ENCODE results near the gene AQP12A.
"Not testable (repeated sequence)": the region's sequence is repeated elsewhere in the genome, so short reads cannot be mapped to it uniquely, and the experiment has no call there.

The AQP12A gene

DNA sequence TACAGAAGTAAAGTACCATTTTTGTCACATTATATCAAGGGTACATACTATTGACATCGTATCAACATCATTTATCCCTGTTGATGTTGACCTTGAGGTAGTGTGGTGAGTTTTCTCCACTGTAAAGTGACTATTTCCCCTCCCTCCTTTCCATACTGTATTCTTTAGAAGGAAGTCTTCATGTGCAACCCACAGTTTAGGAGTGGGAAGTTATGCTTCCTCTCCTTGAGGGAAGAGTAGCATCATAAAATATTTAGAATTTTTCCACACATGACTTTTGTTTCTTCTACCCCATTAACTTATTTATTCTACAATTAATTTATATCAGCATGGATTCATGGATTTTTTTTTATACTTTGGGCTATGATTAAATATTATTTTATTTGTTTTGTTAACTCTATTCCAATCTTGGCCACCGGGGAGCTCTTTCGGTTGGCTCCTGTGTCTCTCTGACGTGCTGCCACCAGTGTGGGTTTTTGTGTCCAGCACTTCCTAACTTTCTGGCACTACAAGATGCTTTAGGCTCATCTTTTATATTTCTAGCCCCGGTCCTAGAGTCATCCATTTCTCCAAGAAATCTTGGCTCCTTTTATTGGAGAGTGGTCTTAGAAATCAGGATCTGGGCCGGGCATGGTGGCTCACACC, 28.0 kb upstream of the AQP12A start:
- DNase-seq, result no peak

DNA sequence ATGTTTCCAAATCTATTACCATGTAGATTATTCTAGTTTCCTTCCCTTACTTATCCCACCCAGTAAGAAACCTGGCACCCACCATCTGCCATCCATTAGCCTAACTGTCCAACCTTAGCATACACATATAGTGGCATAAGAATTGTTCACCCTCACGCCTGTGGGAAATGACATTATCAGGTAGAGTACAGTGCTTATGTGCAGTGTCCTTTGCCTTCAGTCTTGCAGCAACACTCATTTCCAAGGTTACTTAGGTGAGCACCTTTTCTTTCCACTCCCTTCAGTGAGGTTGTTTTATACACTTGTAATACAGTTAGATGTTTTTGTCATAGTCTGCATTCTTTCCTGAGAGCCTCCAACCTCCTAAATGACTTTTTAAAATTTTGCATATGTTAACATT, 27.0 kb upstream of the AQP12A start:
- no peak for DNase-seq

DNA sequence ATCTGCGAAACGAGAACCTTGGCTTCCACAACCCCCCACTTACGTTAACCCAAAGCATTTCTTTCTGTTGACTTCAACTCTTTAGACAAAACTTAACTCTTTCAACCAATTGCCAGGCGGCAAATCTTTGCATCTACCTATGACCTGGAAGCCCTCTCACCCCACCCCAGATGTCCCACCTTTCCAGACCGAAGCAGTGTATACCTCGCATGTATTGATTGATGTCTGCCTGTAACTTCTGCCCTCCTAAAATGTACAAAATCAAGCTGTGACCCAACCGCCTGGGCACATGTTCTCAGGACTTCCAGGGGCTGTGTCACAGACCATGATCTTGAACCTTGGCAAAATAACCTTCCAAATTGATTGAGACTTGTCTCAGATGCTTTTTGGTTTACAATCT, 21.3 kb upstream of the AQP12A start:
- no peak for DNase-seq

DNA sequence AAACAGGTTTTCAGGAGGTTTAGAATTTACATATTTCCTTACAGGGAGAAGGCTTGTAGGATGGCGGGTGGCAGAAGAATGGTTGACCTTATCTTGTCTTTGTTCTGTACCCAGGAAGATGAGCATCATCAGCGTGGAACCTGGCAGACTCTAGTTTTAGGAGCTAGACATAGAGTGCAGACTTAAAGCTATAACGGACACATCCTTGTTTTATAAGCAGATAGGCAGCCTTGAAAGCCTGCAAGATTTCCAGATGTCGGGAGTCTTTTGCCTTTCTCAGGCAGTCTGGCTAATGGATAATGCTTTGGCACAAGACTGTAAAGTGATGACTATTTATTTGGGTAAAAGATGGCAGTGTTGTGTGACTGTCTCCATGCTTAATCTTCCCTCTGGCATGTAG, 20.7 kb upstream of the AQP12A start:
- DNase-seq, result no peak

DNA sequence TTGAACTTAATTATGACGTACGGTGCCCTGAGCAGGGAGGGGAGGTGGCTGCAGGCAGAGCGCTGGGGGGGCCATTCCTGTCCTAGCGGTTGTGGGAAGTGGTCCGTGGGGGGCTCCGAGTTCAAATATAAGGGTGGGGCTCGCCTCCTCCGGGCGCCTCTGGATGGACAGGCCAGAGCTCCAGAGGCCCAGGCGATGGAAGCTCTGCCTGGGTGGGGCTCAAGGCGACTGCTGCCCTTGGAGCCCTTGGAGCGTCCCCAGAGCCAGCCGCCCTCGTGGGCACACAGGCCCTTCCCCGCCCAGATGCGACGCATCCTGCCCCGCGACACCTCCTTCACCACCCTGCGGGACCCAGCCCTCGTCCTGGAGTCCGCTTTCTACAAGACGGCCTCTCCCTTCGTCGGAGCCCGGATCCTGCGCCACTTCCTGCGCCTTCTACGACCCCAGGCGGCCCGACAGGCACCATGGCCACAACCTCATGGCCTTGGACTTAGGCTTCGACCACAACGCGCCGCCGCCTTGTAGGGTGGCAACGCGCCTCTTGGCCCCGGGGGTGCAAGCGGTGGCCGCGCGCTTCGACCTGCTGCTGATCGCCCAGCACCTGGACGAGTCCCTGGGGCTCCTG, 19.5 kb upstream of the AQP12A start:
- DNase-seq, result no peak

DNA sequence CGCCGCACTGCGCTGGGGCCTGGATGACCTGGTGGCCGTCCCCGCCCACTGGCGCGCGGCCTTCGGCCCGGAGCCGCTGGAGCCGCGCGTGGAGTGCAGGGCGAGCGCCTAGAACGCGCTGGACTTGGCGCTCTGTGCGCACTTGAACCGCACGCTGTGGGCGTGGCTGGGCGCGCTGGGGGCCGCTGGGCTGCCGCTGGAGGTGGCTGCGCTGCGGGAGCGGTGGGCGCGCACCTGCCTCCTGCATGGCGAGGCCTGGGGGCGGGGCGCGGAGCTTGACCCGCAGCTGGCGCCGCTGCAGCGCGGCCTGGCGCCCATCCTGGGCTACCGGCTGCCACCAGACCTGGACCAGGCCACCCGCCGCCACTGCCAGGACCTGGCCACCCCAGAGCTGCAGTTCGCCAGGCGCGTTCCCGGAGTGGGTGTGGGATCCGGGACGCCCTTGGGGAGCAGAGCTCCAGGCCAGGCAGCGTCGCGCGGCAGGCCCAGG, 18.9 kb upstream of the AQP12A start:
- no peak for DNase-seq

DNA sequence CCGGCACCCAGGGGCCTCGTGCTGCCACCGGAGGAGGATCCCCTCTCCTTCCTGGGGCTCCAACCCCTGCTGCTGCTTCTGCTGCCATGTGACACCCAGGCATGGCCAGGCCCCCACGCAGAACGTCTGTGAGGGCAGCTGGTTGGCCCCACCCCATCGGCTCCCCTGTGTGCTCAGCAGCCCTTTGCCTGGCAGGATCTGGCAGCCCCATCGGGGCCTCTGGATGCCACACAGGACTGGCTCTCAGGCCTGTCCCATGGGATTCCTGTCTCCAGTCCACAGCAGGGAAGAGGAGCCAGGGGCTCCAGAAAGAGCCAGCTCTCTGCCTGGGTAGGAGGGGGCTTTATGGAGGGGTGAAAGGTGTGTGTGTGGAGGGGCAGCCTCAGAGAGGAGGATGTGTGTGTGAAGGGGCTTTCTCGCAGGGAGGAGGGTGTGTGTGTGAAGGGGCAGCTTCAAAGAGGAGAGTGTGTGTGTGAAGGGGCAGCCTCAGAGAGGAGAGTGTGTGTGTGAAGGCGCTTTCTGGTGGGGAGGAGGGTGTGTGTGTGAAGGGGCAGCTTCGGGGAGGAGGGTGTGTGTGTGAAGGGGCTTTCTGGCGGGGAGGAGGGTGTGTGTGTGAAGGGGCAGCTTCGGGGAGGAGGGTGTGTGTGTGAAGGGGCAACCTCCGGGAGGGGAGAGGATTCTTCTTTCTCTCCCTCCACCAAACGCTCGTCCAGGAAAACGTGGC, 17.0 kb upstream of the AQP12A start:
- not testable (repeated sequence) for DNase-seq

DNA sequence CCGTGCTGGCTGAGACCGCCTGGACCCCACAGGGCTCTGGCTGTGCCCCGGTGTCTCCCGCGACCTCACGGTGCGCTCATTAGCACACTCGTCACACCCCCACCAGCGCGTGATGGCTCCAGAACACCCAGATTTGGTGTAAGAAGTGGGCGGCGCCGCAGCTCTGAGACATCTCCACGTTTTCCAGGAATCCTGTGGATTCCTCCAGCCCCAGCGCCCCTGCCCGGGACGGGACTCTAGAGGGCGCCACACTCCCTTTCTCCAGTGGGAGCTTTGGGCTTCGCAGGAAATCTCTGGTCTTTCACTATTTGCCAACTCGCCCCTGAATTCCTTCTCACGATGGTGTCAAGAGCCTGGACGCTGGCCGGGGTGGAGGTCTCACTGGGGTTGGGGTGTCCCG, 16.3 kb upstream of the AQP12A start:
- DNase-seq, result not testable (repeated sequence)

DNA sequence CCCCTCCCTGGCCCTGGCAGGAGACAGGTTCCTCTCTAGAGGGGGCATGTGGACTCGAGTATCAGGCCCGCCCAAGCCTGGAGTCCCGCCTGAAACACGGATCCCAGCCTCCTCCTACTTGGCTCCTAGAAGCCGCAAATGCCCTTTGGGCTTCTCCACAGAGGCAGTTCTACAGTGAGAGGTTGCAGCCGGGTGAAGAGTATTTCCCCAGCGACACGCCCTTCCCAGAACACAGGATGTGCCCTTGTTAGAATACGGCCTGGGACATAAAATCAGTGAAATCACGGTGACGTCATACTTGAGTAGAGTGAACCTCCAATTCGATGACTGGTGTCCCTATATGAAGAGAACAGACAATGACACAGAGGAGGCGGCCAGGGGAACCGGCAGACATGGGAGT, 13.6 kb upstream of the AQP12A start:
- DNase-seq, result not testable (repeated sequence)

DNA sequence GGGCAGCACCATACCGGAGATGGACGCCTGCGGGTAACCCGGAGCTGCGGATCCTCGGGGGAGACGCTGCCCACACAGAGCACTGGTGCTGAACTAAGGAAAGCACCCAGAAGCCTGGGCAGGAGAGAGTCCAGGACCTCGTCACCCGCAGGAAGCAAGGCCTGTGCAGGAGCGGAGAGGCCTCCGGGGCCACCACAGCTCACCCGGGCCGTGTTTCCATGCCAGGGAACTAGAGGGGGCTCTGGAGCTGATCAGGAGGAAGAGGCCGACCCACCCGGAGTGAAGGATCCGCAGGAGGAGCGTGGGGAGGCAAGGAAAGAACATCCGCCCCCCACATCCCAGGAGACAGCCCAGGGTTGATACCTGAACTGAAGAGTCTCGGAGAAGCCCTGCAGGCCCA, 12.8 kb upstream of the AQP12A start:
- not testable (repeated sequence) for DNase-seq

DNA sequence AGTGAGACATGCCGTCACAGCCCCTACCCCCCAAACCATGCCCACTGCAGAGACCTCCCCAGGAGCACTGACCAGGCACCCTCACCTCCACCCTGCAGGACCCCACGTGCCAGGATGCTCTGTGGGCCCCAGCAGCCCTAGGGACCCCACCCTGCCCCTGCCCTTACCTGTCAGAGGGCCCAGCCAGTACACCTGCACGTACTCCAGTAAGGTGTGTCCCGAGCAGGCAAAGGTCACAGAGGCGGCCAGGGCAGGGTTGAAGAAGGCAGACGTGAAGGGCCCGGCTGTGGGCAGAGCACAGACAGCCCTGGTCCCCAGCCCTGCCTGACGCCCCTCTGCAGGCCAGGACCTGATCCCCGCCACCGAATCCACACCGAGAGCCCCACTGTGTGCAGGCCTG, 11.5 kb upstream of the AQP12A start:
- DNase-seq, result not testable (repeated sequence)

DNA sequence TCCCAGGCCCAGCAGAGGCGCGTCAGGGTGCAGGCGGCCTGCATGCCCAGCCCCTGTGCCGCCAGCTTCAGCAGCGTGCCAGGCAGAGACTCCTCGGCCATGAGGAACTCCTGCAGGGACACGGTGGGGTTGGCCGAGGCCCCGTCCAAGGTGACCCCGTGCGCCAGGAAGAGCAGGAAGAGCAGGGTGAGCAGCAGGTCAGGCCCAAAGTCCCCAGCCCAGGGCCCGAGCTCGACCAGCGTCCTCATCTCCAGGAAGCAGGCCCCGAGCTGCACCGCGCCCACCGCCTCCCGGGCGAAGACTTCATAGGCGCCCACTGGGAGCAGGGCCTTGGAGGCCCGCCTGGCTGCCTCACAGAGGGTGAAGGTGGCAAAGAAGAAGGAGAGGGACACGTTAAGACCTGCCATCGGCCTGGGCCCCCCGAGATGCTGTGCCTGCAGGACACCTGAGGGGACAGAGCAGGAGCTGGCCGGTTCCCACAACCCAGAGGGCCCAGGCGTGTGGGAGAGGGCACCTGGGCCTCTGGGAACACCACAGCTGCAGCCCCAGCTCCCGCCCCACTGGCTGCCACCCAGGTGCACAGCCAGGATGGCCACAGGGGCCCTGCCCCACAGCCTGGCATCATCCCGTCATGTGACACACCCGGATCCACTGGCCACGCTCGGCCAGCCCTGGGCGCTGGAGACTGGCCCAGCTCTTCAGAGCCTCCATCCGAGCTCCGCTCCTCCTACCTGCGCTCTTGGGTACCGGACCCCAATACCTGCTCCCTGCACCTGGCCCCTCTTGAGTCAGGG, 9.0 kb upstream of the AQP12A start, which contains the start of gene AQP12B:
AQP12B (minus strand) TSS at position 455 of the 794 bp plus-strand sequence; CDS start at position 407, 48 bp downstream.
- DNase-seq, result not testable (repeated sequence)

DNA sequence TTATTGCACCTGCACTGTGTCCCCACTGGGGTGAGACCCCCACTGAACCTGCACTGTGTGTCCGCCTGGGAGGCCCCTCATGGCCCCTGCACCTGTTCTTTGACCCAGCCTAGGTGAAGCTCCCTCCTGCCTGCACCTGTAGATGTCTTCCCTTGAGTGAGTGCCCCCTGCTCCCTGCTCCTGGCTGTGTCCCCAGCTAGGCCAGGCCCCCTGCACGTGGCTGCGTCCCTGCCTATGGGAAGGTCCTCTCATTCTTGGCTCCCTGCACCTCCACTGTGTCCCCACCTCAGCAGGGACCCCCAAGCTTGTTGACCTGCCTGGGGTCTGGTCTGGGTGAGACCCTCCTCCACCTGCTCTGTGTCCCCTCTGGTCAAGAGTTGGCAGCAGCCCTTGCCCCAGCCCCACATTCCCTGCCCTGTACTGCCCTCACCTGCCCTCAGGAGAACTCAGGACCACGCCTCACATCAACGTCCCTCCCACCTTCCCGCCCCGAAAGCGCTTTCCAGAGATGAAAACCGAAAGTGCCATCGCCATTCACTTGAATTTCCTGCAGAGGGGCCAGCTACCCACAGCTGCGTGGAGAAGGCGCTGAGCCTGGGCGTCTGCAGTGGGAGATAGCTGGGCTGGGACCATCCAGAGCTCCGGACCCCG, 8.2 kb upstream of the AQP12A start:
- not testable (repeated sequence) for DNase-seq

DNA sequence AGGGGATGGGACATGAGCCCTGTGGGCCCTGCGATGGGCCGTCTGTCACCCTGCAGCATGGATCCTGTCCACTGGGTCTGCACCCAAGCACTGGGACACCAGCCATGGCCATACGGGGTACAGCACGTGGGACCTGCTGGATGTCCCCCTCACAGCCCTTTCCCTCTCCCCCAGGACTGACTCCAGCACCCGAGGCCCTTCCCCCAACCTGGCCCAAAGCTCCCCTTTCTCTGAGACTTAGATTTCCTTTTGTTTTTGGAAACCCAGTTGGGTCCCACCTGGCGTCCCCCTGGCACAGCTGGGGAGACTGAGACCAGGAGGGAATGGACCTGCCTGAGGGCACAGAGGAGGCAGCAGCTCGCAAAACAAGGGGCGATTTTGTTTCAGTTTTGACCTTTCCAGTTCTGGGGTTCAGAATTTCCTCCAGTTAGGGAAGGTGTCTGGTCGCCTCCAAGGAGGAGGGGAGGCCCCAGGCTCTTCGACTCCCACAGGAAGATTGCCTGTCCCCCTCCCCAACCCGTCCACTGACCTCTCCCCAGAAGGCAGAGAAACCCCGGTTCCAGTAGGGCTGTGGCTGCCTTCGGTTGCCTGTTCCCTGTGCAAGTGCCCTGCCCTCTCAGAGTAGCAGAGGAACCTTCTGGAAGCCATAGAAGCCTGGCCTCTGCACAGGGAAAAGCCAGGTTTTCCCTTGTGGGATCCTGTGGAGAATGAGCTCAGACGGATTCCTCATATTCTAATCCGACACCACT, 7.5 kb upstream of the AQP12A start:
- not testable (repeated sequence) for DNase-seq

DNA sequence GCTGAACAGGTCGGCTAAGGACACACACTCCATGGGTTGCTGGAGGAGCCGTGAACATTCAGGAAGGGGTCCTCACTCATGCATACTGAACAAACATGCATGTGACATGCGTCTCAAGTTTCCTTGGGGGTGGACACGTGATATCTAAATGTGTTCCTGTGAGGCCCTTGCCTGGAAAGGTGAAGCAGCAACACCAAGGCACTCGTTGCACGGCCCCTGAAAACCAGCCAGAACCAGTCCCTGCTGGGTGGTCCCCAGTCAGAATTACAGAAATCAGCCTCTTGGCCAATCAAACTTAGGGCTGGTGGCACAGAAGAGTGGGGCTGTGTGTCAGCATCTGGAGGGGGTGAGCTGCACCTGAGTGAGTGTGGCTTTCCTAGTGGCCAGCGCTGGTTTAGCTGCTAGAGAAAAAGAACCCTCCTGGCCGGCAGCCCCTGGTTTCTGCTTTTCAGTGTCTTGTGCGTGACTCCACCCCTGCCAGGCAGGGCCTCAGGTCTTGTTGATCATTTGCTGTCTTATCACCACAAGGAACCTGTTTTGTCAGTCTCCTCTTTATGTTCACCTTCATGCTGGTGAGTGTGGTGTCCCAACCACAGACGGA, 5.8 kb upstream of the AQP12A start:
- DNase-seq, result no peak

DNA sequence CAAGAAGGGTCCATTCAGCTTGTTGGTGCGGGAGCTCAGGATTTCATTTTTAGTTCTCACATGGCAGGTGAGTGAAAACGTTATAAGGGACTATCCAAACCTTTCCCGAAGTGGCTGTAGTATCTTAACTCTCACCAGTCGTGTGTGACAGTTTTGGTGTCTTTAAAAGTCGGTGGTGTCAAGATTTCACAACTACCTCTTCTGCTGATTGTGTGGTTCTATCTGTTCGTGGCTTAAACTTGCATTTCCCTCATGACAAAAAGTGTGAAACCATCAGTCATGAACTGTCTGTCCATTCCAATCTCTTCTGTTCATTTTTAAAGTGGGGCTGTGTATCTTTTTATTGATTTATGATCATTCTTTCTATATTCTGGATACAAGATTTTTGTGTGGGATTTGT, 5.2 kb upstream of the AQP12A start:
- no peak for DNase-seq

DNA sequence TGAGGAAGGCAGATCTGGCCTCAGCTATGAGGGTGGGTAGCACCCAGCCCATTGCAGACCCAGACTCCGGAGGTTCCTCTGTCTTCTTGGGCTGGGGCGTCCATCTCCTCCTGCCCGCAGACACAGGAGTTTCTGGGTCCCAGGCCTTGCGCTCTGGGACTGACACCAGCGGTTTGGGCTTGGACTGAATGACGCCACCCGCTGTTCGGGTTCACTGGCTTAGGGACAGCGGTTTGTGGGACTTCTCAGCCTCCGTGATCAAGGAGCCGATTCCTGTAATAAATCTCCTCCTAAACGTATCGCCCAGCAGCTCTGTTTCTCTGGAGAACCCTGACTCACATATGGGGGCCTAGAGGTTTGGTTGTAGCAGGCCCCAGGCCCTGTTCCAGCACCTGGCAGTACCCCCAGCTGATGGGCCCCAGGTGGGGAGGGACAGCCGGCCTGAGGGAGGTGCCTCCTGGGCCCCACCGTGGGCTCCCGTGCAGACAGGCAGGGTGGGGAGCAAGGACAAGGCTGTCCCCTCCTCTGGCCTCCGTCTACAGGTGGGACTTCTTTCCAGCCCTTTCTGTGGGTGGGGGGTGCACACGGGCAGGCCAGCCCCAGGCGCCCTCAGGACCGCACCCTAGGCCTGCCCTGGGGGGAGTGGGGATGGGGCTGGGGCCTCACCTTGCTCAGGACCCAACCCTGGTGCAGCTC, 4.5 kb upstream of the AQP12A start:
- DNase-seq, result no peak

DNA sequence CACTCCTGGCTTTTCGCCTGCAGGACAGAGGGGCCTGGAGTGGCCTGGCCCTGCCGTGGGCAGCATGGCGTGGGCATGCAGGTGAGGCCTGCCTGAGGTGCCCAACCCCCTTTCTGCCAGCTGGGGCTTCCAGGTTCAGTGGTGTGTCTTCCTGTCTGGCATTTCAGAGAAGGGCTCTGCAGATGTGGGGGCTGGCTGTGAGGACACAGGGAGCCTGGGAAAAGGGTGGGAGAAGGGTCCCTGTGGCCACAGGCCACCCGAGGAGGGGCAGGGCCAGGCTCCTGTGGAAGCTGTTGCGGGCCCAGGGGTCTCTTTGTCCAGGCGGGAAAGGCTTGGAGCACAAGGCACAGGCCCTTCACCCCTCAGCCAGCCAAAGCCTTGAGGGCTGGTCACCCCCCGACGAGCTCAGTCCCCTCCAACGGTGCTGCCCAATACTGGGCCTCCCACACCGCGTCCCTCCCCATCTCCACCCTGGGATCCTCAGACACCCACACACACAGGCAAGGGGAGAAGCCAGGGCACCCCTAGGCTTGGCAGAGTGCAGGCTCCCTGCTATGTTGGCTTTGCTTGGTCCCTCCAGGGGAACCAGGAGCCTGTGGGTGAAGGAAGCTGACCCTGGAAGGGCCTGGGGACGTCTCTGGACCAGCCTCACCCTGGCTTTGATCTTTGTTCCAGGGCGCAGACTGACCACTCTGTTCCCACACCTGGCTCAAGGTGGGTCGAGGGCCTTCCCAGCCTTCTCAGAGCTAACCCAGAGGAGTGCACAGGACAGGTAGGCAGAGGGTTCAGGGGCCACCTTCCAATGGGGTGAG, 3.7 kb upstream of the AQP12A start:
- no peak for DNase-seq

DNA sequence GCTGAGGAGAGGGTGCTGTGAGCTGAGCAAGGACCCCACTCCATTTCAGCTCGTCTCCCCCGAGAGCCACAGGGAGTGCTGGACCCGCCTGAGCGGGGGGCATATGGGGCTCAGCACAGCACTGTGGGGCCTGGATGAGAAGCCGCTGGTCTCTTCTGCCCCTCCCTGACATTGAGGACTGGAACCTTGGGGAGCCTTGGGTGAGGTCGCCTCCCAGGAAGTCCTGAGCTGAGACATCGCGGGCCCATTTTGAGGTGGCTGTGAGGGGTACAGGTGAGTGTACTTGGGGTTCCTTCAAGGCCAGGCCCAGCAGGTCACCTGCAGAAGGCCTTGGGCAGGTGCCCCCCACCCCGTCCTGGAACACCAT, 3.1 kb upstream of the AQP12A start:
- no peak for DNase-seq

DNA sequence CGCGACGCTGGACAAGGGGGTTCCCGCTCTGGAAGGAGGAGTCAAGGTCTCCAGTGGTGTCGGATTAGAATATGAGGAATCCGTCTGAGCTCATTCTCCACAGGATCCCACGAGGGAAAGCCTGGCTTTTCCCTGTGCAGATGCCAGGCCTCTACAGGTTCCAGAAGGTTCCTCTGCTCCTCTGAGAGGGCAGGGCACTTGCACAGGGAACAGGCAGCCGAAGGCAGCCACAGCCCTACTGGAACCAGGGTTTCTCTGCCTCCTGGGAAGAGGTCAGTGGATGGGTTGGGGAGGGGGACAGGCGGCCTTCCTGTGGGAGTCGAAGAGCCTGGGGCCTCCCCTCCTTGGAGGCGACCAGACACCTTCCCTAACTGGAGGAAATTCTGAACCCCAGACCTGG, 1.7 kb upstream of the AQP12A start:
- no peak for DNase-seq
